Stomach (tissue), 4 donors: ENCODE results near the gene SUSD2.

Experiments used
- POLR2A ChIP-seq, 4 donors: fragments of 450-650 bp; IDR thresholded peaks; one replicate each; pipeline ENCODE4 v1.6.1; 2016; ENCODE audit warnings: antibody characterized with exemption in 4 of 4, control low read depth in 2 of 4, mild to moderate bottlenecking in 1 of 4, moderate library complexity in 1 of 4
- POLR2AphosphoS5 ChIP-seq, 3 donors: sonication (generic); formaldehyde crosslinking; IDR thresholded peaks; one replicate each; pipeline ENCODE4 v1.6.1; 2016; ENCODE audit warnings: antibody characterized with exemption in 3 of 3
- TF ChIP-seq, protein P1 (sequence below), 7 experiments: fragments of 450-650 bp in 4 of 7; fragments of 200-600 bp in 3 of 7; sonication (generic) in 3 of 7; IDR thresholded peaks; one replicate each; pipeline ENCODE4 v1.5.1; 2016 to 2019; ENCODE audit warnings: antibody characterized with exemption in 7 of 7, control low read depth in 2 of 7, mild to moderate bottlenecking in 1 of 7

- TF ChIP-seq, protein P1, sequence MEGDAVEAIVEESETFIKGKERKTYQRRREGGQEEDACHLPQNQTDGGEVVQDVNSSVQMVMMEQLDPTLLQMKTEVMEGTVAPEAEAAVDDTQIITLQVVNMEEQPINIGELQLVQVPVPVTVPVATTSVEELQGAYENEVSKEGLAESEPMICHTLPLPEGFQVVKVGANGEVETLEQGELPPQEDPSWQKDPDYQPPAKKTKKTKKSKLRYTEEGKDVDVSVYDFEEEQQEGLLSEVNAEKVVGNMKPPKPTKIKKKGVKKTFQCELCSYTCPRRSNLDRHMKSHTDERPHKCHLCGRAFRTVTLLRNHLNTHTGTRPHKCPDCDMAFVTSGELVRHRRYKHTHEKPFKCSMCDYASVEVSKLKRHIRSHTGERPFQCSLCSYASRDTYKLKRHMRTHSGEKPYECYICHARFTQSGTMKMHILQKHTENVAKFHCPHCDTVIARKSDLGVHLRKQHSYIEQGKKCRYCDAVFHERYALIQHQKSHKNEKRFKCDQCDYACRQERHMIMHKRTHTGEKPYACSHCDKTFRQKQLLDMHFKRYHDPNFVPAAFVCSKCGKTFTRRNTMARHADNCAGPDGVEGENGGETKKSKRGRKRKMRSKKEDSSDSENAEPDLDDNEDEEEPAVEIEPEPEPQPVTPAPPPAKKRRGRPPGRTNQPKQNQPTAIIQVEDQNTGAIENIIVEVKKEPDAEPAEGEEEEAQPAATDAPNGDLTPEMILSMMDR (IDR thresholded peaks at IDR 0.05): no peak
- TF ChIP-seq POLR2AphosphoS5 (IDR thresholded peaks at IDR 0.05): no peak
- no peak for TF ChIP-seq POLR2A (IDR thresholded peaks at IDR 0.05)
These were observed 50.4 kb downstream of the SUSD2 start for GRCh38 chr22:24231706-24232105.
